Thoracic aorta (tissue), 2 donors: ENCODE measurements around the gene SLC44A1. TPM values are rescaled to one million over a fixed set of nuclear protein-coding genes. Genes with fewer than 3 reads are reported as not detected.

Experiments used
- ATAC-seq: fragments of 150-250 bp; one replicate; pipeline ENCODE4 v1.8.0; 2017; ENCODE audit warnings: low read depth; ENCODE audit not compliant: insufficient number of reproducible peaks, low FRiP score
- DNase-seq: peaks from one replicate; pipeline ENCODE4 v3.0.0-alpha.2; 2020; ENCODE audit warnings: low spot score
- H3K27ac ChIP-seq, 2 donors: fragments of 200-600 bp; sonication (generic); 1 replicate in 1 of 2; 2 replicates in 1 of 2; pipeline ENCODE4 v1.5.1; 2016; ENCODE audit warnings: mild to moderate bottlenecking in 2 of 2, moderate library complexity in 2 of 2
- H3K27me3 ChIP-seq: fragments of 200-600 bp; sonication (generic); replicated peaks from 2 replicates; pipeline ENCODE4 v1.6.0; 2016; ENCODE audit warnings: mild to moderate bottlenecking; ENCODE audit not compliant: insufficient read depth
- H3K36me3 ChIP-seq: fragments of 200-600 bp; sonication (generic); one replicate; pipeline ENCODE4 v1.5.1; 2016
- H3K4me1 ChIP-seq, 2 donors: fragments of 200-600 bp; sonication (generic); 1 replicate in 1 of 2; 2 replicates in 1 of 2; pipeline versions ENCODE4 v1.5.1 to v1.6.0; 2016; ENCODE audit warnings: low read depth in 2 of 2, mild to moderate bottlenecking in 1 of 2; ENCODE audit not compliant: control insufficient read depth in 1 of 2
- H3K4me3 ChIP-seq: fragments of 200-600 bp; sonication (generic); 2 replicates; pipeline ENCODE4 v1.5.1; 2016; ENCODE audit warnings: mild to moderate bottlenecking
- H3K9me3 ChIP-seq: fragments of 200-600 bp; sonication (generic); 2 replicates; pipeline ENCODE4 v1.5.1; 2016
- total RNA-seq, 2 donors: library from RNA; depleted of rRNA; stranded (reverse); fragments of >200 nt; gene quantifications; one replicate each; pipeline versions ENCODE4 v1.1.0 to v1.2.3, GENCODE V29; 2016
- TF ChIP-seq, protein P1 (sequence below): fragments of 200-600 bp; sonication (generic); IDR thresholded peaks from one replicate; pipeline ENCODE4 v1.5.1; 2019; ENCODE audit warnings: antibody characterized with exemption

Gene SLC44A1
- total RNA-seq, 2 donors from 2014 or later, result 33.9 to 58.8 TPM

DNA sequence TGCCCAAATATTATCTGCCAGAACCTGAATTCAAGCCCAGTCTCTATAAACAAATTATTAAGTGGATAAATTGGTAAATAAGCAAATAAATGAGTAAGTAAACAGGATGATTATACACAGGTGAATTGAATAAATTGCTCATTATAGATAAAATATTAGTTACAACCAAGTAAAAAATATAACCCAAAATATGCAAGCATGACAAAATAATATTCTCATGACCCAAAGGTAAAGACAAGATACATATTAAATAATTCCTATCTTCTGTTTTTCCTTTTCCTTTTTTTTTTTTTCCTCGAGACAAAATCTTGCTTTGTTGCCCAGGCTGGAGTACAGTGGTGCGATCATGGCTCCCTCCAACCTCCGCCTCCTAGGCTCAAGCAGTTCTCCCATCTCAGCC, 182.2 kb downstream of the SLC44A1 start:
- ATAC-seq, result no peak
- Histone ChIP-seq H3K27ac (no peak overlapping the region), H3K36me3 (no peaks in the 10 kb centered on the region), H3K4me1 (no peaks in the 10 kb centered on the region), H3K27me3 (no peaks in the 10 kb centered on the region), H3K4me3 (no peak overlapping the region), H3K9me3 (no peaks in the 10 kb centered on the region)
- no peak for DNase-seq
- TF ChIP-seq, protein P1, sequence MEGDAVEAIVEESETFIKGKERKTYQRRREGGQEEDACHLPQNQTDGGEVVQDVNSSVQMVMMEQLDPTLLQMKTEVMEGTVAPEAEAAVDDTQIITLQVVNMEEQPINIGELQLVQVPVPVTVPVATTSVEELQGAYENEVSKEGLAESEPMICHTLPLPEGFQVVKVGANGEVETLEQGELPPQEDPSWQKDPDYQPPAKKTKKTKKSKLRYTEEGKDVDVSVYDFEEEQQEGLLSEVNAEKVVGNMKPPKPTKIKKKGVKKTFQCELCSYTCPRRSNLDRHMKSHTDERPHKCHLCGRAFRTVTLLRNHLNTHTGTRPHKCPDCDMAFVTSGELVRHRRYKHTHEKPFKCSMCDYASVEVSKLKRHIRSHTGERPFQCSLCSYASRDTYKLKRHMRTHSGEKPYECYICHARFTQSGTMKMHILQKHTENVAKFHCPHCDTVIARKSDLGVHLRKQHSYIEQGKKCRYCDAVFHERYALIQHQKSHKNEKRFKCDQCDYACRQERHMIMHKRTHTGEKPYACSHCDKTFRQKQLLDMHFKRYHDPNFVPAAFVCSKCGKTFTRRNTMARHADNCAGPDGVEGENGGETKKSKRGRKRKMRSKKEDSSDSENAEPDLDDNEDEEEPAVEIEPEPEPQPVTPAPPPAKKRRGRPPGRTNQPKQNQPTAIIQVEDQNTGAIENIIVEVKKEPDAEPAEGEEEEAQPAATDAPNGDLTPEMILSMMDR, result no peak

DNA sequence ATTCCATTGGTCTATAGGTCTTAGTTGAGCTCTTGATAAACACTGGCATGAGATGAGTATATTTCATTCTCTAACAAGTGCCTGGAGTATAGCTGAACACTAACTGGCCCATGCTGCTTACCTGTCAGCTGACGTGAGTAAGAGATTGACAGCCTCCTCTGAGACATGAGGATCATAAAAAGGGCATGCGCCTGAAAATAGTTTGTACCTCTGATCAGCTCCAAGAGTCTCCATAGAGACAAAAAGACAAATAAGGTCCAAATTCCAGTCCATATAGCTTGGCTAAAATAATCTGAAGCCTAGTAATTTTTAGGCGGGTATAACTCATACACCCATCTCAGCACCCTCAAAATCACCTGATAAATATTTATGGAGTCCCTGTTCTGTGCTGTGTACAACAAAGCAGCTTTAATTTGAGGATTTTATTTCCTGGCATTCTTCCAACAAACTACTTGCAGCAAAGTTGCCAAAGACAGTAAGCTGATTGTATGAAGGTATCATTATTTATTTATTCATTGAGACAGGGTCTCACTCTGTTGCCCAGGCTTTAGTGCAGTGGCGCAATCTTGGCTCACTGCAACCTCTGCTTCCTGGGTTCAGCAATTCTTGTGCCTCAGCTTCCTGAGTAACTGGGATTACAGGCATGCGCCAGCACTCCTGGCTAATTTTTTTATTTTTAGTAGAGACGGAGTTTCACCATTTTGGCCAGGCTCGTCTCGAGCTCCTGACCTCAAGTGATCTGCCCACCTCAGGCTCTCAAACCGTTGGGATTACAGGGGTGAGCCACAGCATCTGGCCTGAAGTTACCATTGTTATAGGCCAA, 187.2 kb downstream of the SLC44A1 start:
- Histone ChIP-seq H3K36me3 (no peaks in the 10 kb centered on the region), H3K27me3 (no peaks in the 10 kb centered on the region), H3K27ac (no peak overlapping the region), H3K4me1 (no peaks in the 10 kb centered on the region), H3K9me3 (no peaks in the 10 kb centered on the region), H3K4me3 (no peak overlapping the region)
- ATAC-seq, result no peak
- no peak for DNase-seq
- TF ChIP-seq, protein P1, result no peak

DNA sequence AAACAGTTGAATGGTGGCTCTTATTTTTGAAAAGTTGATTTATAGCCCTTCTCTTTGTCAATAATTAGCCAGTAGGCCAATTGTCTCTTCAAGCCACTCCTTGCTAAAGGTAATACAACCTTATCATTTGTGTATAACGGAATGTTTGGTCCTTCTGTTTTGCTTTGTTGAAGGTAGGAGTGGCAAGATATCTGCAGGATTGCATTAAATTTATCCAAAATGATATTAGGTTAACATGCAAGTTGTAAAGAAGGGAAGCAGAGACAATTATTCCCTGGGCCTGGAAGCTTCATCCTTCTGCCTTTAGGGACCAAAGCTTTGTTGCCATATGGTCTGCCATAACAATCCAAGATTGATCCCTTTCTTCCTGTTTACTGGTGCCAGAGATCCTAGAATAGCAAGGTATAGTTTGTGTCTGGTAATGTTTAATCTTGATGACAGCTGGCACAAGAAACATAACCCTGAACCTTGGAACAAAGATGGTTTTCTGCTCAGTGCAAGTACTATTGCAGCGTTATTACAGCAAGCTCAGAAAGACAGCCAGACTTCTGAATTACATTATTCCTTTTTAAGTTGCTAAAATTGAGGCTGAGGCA, 187.9 kb downstream of the SLC44A1 start:
- Histone ChIP-seq H3K4me1 (no peaks in the 10 kb centered on the region), H3K27ac (no peak overlapping the region), H3K27me3 (no peaks in the 10 kb centered on the region), H3K4me3 (no peak overlapping the region), H3K9me3 (no peaks in the 10 kb centered on the region), H3K36me3 (no peaks in the 10 kb centered on the region)
- ATAC-seq (no peak), DNase-seq (no peak)
- TF ChIP-seq, protein P1, result no peak

DNA sequence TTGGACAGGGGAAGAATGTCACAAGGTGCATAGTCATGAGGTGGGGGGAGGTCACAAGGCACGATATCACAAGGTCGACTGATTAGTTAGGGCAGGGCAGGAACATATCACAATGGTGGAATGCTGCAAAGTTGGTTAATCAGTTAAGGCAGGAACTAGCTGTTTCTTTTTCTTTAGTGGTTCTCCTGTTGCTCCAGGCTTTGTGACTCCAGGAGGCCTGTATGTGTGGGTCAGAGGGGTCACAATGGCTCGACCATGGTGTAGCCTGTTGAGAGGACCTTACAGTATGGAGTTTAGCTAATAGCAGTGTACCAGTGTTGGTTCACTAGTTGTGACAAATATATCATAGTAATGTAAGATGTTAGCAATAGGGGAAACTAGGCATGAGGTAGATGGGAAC, 191.0 kb downstream of the SLC44A1 start:
- Histone ChIP-seq H3K27ac (no peak overlapping the region), H3K4me3 (no peak overlapping the region), H3K4me1 (no peaks in the 10 kb centered on the region), H3K27me3 (no peaks in the 10 kb centered on the region), H3K9me3 (no peaks in the 10 kb centered on the region), H3K36me3 (no peaks in the 10 kb centered on the region)
- DNase-seq, result no peak
- no peak for ATAC-seq
- TF ChIP-seq, protein P1, result no peak

DNA sequence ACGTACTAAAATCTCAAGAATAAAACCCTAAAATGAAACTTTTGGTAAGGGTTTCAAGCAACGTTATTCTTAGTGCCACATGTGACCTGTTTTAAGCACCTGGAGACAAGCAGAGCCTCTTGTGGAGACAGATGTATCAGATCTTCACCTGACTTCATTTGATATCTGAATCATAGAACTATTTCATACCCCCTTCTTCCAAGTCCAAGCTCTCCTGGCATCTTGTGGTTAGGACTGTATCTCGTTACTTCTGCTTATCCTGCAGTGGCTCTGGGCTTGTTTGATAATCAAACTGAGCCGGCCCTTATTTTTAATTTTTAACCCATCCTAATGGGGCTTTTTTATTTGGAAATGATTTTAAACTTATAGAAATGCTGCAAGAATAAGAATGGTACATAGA, 192.3 kb downstream of the SLC44A1 start:
- TF ChIP-seq, protein P1, result no peak
- no peak for ATAC-seq
- no peaks in the 10 kb centered on the region for H3K4me1 ChIP-seq
- no peaks in the 10 kb centered on the region for H3K9me3 ChIP-seq
- H3K36me3 ChIP-seq, result no peaks in the 10 kb centered on the region
- H3K27me3 ChIP-seq, result no peaks in the 10 kb centered on the region
- DNase-seq, result no peak
- H3K27ac ChIP-seq, result no peak overlapping the region
- no peak overlapping the region for H3K4me3 ChIP-seq
